HUES6 (cell line): ENCODE measurements around the gene LMOD1.

ENCODE experiments used
- H3K27ac ChIP-seq: 2 replicates; pipeline ENCODE4 v1.7.0; 2013; ENCODE audit warnings: low read depth, mild to moderate bottlenecking, low read length, inconsistent platforms
- H3K27me3 ChIP-seq: 2 replicates; pipeline ENCODE4 v1.6.1; 2013; ENCODE audit warnings: low read length; ENCODE audit not compliant: control insufficient read depth, insufficient read depth
- H3K36me3 ChIP-seq: 2 replicates; pipeline ENCODE4 v1.6.1; 2013; ENCODE audit warnings: low read length; ENCODE audit not compliant: control insufficient read depth, insufficient read depth
- H3K4me1 ChIP-seq: 2 replicates; pipeline ENCODE4 v1.6.1; 2013; ENCODE audit warnings: low read length; ENCODE audit not compliant: control insufficient read depth, insufficient read depth
- H3K4me3 ChIP-seq: 2 replicates; pipeline ENCODE4 v1.5.1; 2013; ENCODE audit warnings: low read depth, low read length
- H3K9ac ChIP-seq: one replicate; pipeline ENCODE4 v1.6.1; 2013; ENCODE audit warnings: mild to moderate bottlenecking, low read length
- H3K9me3 ChIP-seq: 2 replicates; pipeline ENCODE4 v1.6.1; 2013; ENCODE audit warnings: low read depth, low read length; ENCODE audit not compliant: control insufficient read depth, insufficient read depth

Gene LMOD1

DNA sequence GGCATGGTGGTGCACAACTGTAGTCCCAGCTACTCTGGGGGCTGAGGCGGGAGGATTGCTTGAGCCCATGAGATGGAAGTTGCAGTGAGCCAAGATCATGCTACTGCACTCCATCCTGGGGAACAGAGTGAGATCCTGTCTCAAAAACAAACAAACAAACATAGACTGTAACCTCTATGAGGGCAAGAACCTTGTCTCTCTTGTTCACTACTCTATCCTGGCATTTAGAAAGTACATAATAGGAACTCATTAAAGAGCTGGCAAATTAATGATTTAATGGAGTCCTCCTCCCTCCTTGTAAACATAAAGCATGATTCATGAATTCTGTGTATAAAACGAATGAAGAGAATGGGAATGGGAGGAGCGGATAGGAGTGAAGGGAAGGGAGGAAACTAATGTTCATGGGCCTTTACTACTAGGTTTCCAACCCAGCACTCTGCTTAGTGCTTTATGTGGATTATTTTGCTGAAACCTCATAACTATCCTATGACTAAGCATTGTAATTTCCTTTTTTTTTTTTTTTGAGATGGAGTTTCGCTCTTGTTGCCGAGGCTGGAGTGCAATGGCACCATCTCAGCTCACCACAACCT is 8.6 kb downstream of the LMOD1 start:
- no peaks in the 10 kb centered on the region for H3K9me3 ChIP-seq
- no peaks in the 10 kb centered on the region for H3K36me3 ChIP-seq
- no peak overlapping the region for H3K9ac ChIP-seq
- H3K27me3 ChIP-seq: no peaks in the 10 kb centered on the region
- H3K27ac ChIP-seq: no peak overlapping the region
- H3K4me1 ChIP-seq: peaks cover 13% of the 10 kb centered on the region
- H3K4me3 ChIP-seq: no peak overlapping the region

DNA sequence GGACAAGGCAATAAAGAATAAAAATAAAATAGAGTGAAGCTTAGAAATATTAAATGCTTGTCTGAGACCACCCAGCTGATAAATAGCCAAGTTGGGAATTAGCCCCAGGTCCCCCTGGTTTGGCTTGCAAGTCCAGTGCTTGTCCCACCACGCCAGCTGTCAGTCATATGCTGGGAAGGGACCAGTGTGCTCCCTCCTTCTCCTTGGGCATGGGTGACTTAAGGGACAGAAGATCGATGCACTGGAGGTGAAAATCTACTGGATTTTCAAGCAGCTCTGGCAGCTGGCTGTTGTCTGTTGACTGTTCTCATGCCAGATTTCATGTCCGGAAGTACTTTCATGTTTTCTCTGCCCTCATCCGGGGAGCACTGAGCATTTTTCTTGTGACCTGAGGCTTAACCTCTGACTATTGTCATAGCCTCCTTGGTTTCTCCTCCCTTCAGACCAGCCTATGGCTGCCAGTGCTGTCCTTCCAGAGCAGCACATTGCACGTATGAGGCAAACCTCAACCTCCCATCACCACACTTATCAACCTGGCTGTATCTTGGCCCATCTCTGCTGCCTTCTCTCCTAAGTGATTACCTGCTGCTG is 12.4 kb downstream of the LMOD1 start:
- Histone ChIP-seq H3K4me1 (no peaks in the 10 kb centered on the region), H3K36me3 (no peaks in the 10 kb centered on the region), H3K9ac (no peak overlapping the region), H3K27me3 (no peaks in the 10 kb centered on the region), H3K4me3 (no peak overlapping the region), H3K27ac (no peak overlapping the region), H3K9me3 (no peaks in the 10 kb centered on the region)

DNA sequence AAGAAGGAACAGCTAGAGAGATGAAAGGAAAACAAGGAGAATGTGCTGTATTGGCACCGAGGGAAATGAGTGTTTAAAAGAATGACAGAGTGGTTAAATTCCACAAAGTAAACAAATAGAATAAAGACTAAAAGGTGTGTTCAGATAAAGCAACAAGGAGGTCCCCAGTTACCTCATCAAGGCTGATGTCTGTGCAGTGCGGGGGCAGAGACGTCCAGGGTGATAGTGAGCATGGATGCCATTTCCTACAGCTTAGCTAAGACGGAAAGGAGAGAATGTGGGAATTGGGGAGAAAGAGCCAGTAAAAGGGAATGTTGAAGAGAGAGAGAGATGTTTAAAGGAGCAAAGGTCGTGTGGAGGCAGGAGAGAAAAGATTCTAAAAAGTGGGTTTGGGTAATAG is 15.5 kb downstream of the LMOD1 start:
- Histone ChIP-seq H3K36me3 (no peaks in the 10 kb centered on the region), H3K9ac (no peak overlapping the region), H3K9me3 (no peaks in the 10 kb centered on the region), H3K27me3 (no peaks in the 10 kb centered on the region), H3K4me1 (no peaks in the 10 kb centered on the region), H3K4me3 (no peak overlapping the region), H3K27ac (no peak overlapping the region)

DNA sequence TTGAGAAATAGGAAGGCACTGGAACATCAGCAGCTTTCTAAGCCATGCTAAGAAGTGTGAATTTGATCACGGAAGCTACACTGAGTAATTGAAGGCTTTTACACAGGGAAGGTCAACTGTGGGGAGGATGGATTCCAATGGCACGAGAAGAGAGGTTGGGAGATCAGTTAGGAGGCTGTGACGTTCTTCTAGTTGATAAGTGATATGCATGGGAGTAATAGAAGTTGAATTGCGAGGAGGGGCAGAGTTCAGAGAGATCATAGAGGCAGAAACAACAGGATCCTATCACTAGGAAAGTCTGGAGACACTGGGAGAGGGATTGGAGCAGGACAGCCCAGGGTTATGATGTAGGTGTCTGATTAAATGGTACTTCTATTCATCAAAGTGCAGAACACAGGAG is 16.2 kb downstream of the LMOD1 start:
- no peak overlapping the region for H3K9ac ChIP-seq
- no peaks in the 10 kb centered on the region for H3K9me3 ChIP-seq
- no peak overlapping the region for H3K4me3 ChIP-seq
- no peaks in the 10 kb centered on the region for H3K4me1 ChIP-seq
- H3K27ac ChIP-seq: no peak overlapping the region
- no peaks in the 10 kb centered on the region for H3K27me3 ChIP-seq
- H3K36me3 ChIP-seq: no peaks in the 10 kb centered on the region

DNA sequence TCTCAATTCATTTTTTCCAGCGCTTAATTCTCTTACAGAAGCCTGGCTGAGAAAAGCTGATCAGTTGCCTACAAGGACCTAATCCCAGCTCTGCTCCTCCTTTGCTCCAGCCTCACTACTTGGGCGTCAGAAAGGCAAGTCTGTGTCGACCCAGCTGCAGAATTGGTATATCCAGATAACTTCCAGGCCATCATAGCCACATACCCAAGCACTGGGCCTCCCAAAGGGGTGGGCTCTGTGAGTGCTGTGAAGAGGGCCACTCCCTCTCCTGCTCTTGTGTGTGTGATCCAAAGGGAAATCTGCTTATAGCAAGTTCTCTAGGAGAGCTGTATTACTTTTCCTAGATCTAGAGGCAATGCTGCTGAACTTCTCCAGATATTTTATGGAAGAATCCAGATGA is 18.1 kb downstream of the LMOD1 start:
- no peaks in the 10 kb centered on the region for H3K9me3 ChIP-seq
- no peak overlapping the region for H3K27ac ChIP-seq
- no peaks in the 10 kb centered on the region for H3K27me3 ChIP-seq
- H3K36me3 ChIP-seq: no peaks in the 10 kb centered on the region
- H3K9ac ChIP-seq: no peak overlapping the region
- no peaks in the 10 kb centered on the region for H3K4me1 ChIP-seq
- H3K4me3 ChIP-seq: no peak overlapping the region

DNA sequence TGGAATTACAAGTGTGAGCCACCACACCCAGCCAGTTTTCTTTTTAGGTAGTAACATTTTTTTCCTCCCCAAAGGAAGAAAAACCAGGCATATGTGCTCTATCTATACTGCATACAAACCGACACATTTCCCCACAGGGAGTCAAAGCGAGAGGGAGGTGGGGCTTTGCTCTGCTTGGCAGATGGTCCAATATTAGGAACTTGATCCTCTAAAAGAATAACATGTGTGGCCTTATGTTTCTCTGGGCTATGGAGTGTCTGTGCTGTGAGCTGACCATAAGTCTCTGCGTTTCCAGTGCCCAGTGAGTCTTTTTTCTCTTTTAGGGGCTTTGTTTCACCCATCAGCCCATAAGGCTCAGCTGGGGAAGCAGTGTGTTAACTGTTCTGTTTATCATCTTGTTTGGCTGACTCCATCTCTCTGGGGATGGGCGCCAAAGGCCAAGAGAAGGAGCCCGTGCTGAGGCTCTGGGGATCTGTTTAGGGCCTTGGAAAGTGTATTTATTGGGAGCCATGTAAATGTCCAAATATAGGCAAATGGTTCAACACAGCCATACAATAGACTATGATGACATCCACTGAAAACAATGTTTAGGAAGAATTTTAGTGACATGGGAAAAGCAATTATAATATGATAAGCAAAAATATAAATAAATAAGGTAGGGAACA is 20.2 kb downstream of the LMOD1 start:
- no peaks in the 10 kb centered on the region for H3K27me3 ChIP-seq
- no peak overlapping the region for H3K27ac ChIP-seq
- peaks cover 4% of the 10 kb centered on the region; the same call in 1 of the 2 replicates for H3K9me3 ChIP-seq
- H3K36me3 ChIP-seq: no peaks in the 10 kb centered on the region
- no peaks in the 10 kb centered on the region for H3K4me1 ChIP-seq
- H3K9ac ChIP-seq: no peak overlapping the region
- H3K4me3 ChIP-seq: no peak overlapping the region

DNA sequence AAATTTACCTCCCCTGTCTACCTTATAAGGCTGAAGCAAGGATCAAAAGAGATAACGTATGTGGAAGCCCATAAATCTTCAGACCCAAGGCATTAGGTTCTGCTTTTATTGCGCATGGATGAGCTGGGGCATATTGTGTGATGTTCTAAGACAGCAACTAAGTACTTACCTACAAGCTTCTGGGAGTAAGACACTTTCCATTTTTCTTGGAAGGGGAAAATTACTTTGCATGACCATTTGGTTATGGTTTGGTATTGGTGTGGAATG is 21.1 kb downstream of the LMOD1 start:
- H3K27ac ChIP-seq: no peak overlapping the region
- H3K9ac ChIP-seq: no peak overlapping the region
- H3K9me3 ChIP-seq: peaks cover 4% of the 10 kb centered on the region; the same call in 1 of the 2 replicates
- H3K36me3 ChIP-seq: no peaks in the 10 kb centered on the region
- no peaks in the 10 kb centered on the region for H3K27me3 ChIP-seq
- H3K4me1 ChIP-seq: no peaks in the 10 kb centered on the region
- H3K4me3 ChIP-seq: no peak overlapping the region

DNA sequence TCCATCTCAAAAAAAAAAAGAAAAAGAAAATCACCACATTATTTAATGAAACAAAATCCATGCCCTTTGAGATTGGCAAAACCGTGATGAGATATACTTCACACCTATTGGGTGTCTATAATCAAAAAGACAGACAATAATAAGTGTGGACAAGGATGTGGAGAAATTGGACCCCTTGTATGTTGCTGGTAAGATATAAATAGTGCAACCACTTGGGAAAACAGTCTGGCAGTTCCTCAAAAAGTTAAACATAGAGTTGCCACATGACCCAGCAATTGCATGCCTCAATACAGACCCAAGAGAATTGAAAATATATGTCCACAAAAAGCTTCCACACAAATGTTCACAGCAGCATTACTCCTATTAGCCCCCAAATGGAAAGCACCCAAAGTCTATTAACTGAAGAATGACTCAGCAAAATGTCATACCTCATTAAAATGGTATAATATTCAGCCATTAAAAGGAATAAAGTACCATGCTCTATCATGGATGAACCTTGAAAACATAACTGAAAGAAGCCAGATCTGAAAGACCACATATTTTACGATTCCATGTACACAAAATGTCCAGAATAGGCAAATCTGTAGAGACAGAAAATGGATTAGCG is 24.3 kb downstream of the LMOD1 start:
- H3K9me3 ChIP-seq: peaks cover 4% of the 10 kb centered on the region; the same call in 1 of the 2 replicates
- H3K4me1 ChIP-seq: peaks cover 5% of the 10 kb centered on the region; the same call in 1 of the 2 replicates
- H3K36me3 ChIP-seq: no peaks in the 10 kb centered on the region
- H3K27ac ChIP-seq: no peak overlapping the region
- no peaks in the 10 kb centered on the region for H3K27me3 ChIP-seq
- H3K9ac ChIP-seq: no peak overlapping the region
- no peak overlapping the region for H3K4me3 ChIP-seq

DNA sequence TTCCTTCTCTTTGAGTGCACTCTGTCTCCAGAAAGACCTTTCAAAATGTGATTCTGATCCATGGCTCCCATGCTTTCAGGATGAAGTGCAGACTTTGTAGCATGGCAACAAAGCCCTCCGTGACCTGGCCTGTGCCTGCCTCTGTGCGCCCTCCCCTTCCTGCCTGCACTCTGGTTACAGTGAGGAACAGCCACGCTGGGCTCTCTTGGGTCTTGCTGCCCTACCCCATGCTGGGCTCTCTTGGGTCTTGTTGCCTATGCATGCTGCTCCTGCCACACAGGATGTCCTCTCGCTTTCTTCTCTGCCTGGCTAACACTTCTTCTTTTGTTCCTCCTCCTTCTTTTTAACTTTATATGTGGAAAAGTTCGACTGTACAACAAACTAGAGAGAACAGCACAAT is 28.0 kb downstream of the LMOD1 start:
- Histone ChIP-seq H3K4me1 (peaks cover 5% of the 10 kb centered on the region; the same call in 1 of the 2 replicates), H3K36me3 (no peaks in the 10 kb centered on the region), H3K9me3 (peaks cover 4% of the 10 kb centered on the region; the same call in 1 of the 2 replicates), H3K4me3 (no peak overlapping the region), H3K27me3 (no peaks in the 10 kb centered on the region), H3K9ac (no peak overlapping the region), H3K27ac (no peak overlapping the region)

DNA sequence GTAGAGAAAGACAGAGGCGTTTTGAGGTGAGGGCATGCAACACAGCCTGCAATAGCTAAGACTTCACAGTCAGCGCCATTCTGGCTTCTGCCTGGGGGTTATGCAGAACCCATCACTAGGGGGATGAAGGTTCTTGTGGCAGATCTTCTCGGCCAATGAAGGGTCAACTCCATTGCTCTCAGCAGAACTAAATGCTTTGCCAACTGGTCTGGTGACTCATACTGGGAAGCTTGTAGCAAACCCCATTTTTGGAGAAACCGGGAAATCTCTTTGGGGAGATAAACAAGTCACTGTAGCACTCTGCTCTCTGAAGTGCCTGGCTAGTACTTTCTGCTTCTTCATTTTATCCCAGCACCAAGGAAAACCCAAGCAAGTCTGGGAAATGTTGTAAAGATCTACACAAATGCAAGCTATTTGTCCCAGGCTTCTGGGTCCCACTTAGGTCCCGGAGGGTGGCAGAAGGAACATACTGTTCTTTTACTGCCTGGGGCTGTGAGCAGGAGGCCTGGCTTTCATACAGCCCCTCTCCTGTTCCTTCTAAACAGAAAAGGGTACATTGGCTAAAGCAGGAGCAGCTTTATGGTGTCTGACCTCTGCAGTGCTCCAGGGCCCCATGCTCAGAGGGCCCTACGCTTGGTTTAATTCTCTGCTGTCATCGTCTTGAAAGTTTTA is 28.9 kb downstream of the LMOD1 start:
- Histone ChIP-seq H3K9ac (no peak overlapping the region), H3K4me1 (peaks cover 5% of the 10 kb centered on the region; the same call in 1 of the 2 replicates), H3K36me3 (no peaks in the 10 kb centered on the region), H3K4me3 (no peak overlapping the region), H3K27me3 (no peaks in the 10 kb centered on the region), H3K27ac (no peak overlapping the region), H3K9me3 (peaks cover 4% of the 10 kb centered on the region; the same call in 1 of the 2 replicates)
